ENCODE data around the gene BGN.

DNA sequence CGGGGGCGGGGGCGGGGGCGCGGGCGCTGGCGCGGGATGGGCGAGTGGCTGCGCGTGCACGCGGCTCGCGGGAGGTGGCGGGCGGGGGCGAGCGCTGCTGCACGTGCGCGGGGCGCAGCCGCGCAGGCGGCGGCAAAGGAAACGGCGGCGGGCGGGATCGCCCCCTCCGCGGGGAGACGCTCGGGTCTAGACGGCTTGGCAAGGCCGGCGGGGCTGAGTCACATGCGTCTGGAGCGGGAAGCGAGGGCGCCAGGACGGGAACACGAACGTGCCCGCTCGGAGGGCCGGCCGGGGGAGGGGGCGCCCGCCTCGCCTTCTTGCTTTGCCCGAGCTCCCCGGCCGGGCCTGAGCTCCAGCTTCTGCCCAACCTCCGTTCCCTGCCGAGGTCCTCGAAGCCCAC lies 20.1 kb upstream of the BGN start:
- TF ChIP-seq, protein P1, sequence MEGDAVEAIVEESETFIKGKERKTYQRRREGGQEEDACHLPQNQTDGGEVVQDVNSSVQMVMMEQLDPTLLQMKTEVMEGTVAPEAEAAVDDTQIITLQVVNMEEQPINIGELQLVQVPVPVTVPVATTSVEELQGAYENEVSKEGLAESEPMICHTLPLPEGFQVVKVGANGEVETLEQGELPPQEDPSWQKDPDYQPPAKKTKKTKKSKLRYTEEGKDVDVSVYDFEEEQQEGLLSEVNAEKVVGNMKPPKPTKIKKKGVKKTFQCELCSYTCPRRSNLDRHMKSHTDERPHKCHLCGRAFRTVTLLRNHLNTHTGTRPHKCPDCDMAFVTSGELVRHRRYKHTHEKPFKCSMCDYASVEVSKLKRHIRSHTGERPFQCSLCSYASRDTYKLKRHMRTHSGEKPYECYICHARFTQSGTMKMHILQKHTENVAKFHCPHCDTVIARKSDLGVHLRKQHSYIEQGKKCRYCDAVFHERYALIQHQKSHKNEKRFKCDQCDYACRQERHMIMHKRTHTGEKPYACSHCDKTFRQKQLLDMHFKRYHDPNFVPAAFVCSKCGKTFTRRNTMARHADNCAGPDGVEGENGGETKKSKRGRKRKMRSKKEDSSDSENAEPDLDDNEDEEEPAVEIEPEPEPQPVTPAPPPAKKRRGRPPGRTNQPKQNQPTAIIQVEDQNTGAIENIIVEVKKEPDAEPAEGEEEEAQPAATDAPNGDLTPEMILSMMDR (conservative IDR thresholded peaks at IDR 0.05) = no peak
- no peak for TF ChIP-seq EZH2 (IDR thresholded peaks at IDR 0.05; ENCODE audit: low read depth)
